GM18867 (cell line): ENCODE data around the gene SENP6.
"Not testable (repeated sequence)": the region's sequence is repeated elsewhere in the genome, so short reads cannot be mapped to it uniquely, and the experiment has no call there.

ENCODE experiments used
- ATAC-seq: cut with Tn5 transposase; IDR thresholded peaks from one replicate; pipeline ENCODE4 v1.9.1; 2021; ENCODE audit warnings: mild to moderate bottlenecking, moderate library complexity; ENCODE audit not compliant: unreplicated experiment

The SENP6 gene

DNA sequence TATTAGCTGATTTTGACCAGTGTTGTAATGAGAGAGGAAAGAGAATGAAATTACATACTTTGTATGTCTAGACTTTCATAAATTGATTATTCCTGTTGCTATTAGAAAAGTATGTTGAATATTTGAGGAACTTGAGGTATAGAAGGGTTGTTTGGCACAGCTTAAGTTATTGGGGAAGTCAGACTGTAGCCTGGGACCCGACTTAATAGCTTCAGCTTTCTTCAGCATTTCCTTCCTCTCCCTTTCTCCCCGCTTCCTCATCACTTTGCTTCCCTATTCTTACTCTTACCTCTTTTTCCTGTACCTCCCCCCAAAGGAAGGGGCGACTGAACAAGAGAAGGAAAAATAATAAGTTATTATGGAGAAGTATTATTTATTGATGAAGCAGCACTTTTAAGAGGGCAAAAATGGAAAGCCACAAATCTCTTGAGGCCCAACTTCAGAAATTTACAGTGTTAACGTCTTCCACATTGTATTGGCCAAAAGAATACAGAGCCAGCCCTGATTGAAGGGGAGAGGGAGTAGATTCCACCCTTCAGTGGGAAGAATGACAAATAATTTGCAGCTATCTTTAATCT, 7.4 kb downstream of the SENP6 start:
- ATAC-seq = no peak

DNA sequence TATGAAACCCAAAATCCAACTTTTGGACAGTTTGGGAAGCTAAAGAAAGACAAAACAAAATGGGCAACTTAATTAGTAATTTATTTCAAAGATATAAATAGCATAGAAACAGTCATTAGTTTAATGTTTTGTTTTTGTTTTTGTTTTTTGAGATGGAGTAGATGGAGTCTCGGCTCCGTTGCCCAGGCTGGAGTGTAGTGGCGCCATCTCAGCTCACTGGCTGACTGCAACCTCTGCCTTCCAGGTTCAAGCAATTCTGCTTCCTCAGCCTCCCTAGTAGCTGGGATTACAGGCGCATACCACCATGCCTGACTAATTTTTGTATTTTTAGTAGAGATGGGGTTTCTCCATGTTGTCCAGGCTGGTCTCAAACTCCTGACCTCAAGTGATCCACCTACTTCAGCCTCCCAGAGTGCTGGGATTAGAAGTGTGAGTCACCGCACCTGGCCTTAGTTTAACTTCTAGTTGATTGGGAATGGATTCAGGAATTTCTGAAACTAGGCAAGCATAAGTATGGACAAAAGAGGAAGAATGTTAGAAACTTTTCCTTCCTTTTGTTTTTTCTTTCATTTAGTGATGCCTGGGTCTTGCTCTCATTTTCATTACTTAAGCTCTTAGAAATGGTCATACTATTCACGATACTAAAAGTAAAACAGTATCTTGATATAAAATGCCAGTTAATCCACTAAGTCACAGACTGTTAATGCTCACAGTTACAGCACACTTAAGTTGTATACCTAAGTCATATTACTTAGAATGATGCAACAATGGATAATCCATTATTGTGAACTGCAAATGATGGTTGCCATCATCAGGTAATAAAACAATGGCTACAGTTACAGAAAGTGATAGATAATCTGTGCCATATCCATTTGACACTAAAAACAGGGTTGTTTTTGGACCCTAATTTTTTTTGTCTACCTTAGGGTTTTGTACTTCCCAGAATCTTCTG, 8.2 kb downstream of the SENP6 start:
- ATAC-seq = no peak

DNA sequence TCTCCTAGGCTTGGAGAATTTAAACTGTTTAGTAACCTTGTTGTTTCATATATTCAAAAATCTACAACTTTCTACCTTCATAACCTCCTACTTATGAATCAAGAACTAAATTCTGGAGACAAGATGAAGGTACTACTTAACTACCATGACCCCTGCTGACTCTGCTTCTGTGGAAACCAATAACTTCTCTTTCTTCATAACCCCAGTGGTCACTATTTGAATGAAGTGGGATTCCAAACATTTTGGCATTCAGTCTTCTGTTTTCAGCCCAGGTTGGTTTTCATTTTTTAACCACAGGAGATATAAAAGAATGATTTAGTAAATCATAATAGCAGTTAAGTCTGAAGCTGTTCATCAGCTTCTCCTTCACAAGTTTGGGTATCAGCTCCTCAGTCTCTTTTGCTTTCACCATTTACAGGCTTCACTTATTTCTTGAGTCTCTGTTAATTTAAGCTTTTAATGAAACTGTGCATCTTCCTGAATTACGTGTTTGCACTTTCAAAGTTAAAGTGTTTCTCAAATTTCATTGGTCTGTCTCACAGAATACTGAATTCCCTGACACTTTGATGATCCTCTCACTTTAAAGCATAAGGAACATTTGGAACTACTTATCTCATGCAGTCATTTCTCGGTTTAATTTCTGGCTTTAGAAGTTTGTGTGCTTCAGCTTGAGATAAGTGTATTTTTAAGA, 9.5 kb downstream of the SENP6 start:
- ATAC-seq = peak; percentile 26

DNA sequence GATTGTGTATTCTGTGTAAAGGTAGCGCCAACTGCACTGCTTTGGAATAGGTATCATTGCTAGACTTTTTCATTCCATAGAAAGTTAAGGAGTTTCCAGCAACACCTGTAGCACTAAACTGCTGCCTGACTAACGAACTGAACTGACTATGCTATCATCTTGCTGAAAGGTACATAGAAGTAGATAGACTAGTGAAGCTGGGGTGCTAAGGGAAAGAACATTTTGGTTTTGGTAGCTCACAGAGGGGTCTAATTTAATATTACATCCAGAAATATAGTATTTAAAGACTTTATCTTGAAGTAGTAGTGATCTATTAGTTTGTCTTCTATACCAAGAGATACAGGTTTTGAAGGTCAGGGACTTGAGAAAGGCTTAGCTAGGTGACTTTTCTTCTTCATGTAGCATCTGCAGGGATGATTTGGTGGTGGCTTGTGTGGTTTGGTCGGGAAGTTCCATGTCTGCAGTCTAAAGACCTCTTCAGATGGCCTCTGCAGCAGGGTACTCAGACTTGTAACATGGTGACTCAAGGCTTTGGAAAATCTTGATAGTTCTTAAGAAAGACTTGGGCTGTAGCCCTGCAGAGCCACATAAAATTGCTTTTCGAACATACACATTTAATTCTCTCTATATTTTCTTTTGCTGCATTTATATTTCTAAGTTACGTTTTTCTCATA, 10.2 kb downstream of the SENP6 start:
- peak; percentile 40 for ATAC-seq

DNA sequence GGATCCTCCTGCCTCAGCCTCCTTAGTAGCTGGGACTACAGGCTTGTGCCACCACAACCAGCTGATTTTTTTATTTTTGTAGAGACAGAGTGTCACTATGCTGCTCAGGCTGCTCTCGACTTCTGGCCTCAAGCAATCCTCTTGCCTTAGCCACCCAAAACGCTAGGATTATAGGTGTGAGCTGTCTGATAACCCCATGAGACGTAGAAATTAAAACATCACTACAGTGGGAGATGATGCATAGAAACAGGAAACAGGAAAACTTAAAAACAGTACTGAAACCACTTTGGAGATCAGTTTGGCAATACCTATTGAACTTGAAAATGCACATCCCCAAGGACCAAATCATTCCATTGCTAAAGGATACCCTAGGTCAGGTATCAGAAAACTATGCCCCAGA, 10.8 kb downstream of the SENP6 start:
- ATAC-seq = no peak

DNA sequence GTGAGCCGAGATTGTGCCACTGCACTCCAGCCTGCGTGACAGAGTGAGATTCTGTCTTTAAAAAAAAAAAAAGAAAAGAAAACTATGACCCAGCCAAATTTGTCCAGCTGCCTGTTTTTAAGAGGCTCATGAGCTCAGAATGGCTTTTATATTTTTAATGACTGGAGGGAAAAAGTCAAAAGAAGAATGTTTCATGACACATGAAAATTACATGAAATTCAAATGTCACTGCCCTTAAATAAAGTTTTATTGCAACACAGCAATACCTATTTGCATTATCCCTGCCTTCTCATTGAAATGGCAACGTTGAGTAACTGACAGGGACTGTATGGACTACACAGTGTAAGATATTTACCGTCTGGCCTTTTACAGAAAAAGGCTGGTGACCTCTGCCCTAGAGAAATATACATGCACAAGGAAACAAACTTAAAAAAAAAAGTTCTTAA, 11.4 kb downstream of the SENP6 start:
- ATAC-seq = peak; percentile 30

DNA sequence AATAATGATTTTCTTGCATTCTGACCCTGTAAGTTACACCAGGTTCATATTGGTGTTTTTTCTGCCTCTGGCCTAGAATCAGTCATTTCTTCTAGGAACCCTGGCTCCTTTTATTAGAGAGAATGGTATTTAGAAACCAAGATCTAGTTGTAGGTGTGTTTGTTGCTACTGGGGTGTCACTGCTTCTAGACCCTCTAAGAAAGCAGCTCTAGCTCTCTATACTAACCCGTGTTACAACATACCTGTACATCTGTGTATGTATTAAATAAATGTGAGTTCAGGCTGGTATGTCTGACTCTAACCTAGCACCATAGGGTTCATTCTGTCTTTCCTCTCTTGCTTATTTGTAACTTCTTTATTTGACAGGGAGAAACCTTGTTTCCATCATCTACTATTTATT, 16.8 kb downstream of the SENP6 start:
- ATAC-seq = no peak

DNA sequence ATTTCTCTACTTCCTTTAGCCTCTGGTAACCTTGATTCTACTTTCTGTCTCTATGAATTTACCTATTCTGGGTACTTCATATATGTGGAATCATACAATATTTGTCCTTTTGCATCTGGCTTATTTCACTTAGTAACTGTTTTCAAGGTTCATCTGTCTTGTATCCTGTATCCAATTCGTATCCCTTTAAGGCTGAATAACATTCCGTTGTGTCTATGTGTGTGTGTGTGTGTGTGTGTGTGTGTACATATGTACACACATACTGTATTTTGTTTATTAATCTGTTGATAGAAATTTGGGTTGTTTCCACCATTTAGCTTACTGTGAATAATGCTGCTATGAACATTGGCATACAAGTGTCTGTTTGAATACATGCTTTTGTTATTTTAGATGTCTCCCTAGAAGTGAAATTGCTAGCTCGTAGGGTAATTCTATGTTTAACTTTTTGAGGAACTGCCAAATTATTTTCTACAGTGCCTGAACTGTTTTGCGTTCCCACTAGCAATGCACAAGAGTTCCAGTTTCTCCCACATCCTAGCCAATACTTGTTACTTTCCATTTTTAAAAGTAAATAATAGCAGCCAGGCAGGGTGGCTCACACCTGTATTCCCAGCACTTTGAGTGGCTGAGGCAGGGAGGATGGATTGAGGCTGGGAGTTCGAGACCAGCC, 17.7 kb downstream of the SENP6 start:
- no peak for ATAC-seq

DNA sequence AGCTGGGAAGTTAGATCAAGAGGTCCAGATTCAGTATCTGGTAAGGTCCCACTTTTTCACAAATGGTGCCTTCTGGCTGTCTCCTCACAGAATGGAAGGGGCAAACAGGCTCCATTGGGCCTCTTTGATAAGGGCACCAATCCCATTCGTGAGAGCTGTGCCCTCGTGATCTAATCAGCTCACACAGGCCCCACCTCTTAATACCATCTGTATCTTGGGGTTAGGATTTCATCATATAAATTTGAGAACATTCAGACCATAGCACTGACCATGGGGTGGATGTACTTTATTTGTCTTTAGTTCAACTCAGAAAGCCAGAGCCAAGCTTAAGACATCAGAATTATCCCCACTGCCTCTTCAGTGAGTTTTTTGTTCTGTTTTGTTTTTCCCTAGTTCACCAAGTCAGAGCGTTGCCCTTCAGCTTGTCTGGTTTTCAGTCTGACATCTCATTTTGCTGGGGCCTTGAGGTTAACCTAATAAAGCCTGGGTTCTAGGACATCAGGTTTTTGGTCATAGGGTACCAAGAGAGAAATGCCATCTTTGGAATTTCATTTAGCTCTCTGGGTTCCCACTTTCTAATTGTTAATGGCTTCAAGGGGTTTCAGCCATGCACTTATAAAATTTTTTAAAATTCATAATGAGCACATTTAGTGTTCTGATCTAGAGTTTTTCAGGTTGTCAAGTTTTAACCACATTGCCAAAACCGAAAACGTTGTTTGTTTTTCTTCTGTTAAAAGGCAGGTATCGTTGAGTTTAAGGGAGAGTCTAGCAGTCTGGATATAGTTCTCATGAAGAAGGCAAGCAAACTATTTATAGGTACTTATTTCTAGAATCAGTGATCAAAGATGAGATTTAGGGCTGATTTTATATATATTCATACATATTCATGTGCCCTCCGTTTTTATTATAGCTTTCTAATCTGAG, 19.0 kb downstream of the SENP6 start:
- no peak for ATAC-seq

DNA sequence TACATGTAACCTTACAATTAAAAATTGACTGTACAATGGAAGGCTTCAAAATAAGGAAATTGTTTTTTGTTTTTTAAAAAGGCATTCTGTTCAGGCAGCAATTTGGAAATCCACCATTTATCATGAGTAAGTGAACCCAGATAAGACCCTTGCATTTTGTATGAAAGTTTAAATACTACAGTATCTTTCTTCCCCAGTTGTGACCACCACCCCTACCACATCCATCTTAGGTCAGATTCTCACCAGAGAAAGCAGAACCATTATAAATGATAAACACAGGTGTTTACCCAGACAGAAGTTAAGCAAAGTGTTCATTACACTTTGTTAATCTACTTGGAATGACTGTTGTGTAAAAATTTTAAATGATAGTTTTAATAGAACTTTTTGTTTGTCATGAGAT, 20.2 kb downstream of the SENP6 start:
- no peak for ATAC-seq

DNA sequence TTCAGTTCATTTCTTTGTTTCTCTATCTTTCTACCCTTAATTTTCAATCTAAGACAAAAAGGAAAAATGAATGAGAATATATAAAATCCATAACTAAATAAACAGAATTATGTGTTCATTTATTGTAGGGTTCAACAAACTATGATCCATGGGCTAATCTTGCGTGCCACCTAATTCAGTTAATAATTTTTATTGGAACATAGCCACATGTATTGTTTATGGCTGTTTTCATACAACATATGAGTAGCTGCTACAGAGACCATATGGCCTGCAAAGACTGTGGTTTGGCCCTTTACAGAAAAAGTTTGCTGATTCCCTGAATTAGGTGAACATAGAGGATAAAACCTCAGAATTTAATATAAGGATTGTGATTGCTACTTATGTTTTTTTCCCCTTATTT, 21.8 kb downstream of the SENP6 start:
- ATAC-seq = no peak

DNA sequence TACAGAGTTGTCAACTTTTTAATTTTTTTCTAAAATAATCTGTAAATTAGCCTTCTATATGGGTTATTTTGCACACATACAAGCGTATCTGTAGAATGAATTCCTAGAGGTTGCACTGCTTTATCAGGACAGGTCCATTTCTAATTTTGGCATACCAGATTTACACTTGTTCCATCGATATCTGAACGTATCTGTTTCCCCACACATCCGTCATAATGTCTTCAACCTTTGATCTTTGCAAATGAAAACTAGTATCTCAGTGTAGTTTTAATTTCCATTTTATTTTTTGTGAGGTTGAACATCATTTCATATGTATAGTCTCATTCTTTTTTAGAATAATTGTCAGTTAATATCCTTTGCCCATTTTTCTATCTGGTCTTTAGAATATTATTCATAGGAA, 22.7 kb downstream of the SENP6 start:
- no peak for ATAC-seq

DNA sequence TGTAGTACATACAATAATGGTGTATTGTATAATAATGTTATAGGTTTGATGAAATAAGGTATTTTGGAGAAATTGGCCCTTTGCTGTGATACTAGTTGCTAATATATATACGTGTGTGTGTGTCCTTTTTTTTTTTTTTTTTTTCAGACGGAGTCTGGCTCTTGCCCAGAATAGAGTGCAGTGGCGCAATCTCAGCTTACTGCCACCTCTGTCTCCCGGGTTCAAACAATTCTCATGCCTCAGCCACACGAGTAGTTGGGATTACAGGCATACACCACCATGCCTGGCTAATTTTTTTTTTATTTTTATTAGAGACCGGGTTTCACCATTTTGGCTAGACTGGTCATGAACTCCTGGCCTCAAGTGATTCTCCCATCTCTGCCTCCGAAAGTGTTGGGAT, 23.3 kb downstream of the SENP6 start:
- ATAC-seq = no peak

DNA sequence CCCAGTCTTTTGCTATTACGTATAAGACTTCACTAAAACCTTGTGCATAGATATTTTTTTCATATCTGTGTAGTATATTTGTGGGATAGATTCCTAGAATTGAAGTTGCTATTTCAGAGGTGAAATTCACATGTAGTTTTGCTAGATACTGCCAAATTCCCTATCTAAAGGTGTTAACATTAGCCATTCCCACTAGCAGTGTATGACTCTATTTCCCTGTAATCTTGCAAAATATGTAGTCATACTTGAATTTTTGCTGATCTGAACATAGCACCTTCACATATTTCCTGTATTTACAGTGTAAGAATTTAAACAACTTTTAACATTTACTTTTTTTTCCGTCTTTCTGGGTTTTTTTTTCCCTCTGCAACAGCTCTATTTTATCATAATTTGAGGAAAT, 24.9 kb downstream of the SENP6 start:
- no peak for ATAC-seq

DNA sequence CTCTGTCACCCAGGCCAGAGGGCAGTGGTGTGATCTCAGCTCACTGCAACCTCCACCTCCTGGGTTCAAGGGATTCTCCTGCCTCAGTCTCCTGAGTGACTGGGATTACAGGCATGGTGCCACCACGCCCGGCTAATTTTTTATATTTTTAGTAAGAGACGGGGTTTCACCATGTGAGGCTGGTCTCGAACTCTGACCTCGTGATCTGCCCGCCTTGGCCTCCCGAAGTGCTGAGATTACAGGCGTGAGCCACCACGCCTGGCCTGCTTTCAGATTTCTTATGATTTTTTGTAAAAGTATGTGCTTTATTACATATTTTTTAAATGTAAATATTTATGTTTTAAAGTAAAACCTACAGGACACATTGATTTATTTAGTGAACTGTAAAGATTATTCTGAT, 26.0 kb downstream of the SENP6 start:
- not testable (repeated sequence) for ATAC-seq

DNA sequence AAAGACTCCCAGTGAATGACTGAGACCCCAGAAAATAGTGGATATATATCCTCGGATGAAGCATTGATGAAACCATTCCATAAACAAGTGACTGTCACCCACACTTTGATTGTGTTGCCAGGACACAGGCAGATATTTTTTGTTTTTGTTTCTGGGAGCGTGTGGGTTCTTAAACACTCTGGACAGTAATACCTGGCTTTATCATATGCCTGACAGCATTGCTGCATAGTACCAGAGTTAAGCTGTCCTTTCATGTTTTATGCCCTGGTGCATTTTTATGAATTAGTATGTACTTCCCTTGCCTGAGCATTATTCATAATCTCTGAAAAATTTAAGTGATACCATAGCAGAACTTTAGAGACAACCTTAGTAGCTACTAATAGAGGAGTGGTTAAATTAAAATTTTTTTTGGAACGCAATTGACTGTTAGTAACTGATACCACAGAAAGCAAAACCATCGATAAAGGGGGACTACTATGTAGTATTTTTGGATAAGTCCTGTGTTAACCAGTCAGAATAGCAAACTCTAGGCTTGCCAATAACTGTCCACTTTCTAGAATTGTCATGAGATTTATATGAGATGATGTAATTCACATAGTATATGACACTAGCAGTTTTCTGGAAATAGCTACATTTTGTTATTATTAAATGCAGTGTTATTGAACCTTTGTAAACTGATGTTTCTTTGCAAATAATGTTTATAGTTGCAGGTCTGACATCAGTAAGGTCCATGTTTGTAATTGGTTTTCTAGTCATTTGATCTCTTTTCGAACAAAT, 30.4 kb downstream of the SENP6 start:
- ATAC-seq = no peak

DNA sequence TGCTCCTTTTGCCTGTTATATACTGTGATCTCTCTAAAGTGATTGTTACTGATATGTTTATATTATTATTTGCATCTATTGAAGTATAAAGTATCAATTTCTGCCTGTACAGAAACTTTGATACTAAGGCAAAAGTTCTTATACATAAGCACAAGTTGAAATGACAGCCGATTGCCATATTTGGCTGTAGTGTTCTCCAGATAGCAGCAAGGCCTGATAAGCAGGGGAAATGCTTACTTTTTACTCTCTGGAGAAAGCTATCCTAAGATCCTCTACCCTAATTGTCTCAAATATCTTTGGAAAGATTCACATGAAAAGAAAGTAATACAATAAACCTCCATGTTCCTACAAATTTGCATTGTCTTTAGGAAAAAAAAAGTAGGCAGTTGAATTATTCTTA, 31.4 kb downstream of the SENP6 start:
- ATAC-seq = no peak

DNA sequence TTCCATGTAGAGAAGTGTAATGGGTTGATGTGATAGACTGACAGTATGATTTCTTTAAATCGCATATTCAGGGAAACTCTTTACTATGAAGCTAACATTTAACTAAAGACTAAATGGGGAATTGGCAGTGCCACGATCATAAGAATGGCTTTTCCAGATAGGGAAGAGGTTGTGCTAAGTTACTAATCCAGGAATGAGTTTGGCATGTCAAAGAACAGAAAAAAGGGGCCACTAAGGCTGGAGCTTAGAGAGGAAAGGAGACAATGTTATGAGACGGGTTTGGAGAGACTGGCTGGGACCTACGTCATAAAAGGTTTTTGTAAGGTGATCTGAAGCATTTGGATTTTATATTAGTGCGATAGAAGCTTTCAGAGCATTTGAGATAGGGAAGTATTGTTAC, 40.6 kb downstream of the SENP6 start:
- ATAC-seq = no peak

DNA sequence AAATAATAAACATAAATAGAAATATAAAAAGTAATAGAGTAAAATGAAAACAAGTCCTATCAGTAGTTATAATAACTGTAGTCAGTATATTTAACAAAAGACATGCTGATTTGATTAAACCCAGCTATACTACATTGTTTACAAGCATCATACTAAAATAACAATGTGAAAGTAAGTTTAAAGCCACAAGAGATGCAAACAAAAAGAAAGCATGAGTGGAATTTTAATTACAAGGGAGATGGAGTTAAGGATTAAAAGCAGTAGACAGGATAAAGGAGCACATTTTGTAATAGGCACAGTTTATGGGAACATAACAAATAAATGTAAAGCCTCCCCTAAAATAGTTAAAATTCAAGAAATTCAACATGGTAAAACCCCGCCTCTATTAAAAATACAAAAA, 41.5 kb downstream of the SENP6 start:
- ATAC-seq = no peak
